ENCODE data around the gene ERCC4. TPM values are rescaled to one million over a fixed set of nuclear protein-coding genes. Genes with fewer than 3 reads are reported as not detected.

Gene ERCC4
- total and polyA plus RNA-seq, 2 of the 8 experiments (the other 6 are each of a cell fraction or from before 2014, with no cell fraction given), result 1.6 to 13.2 TPM

DNA sequence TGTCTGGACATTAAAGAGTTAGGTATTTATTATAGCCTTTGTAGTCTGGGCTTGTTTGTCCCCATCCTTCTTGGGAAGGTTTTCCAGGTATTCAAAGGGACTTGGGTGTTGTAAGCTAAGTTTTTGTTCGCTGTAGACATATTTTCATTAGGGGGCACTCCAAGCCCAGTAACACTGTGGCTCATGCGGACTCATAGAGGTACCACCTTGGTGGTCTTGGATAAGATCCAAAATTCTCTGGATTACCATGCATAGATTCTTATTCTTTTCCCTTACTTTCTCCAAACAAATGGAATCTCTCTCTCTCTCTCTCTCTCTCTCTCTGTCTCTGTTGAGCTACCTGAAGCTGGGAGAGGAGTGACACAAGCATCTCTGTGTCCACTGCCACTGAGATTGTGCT is 48.9 kb downstream of the ERCC4 start:
- Histone ChIP-seq H3K56ac (replicated peaks; ENCODE audit: insufficient read length, low read depth, low read length) (no peak overlapping the region), H3K4me2 (ENCODE audit: insufficient read depth in 1 of 2, low read depth in 2 of 2, low read length in 2 of 2) (no peak overlapping the region), H3K14ac (ENCODE audit: insufficient read length) (no peak overlapping the region), H3K27ac (ENCODE audit: low read depth, low read length) (no peak overlapping the region), H3K79me1 (ENCODE audit: low read depth, low read length) (no peaks in the 10 kb centered on the region), H3K79me2 (ENCODE audit: control insufficient read depth in 1 of 2, insufficient read depth in 2 of 2, low read length in 2 of 2) (no peaks in the 10 kb centered on the region), H2BK15ac (ENCODE audit: low read length) (no peak overlapping the region), H4K5ac (ENCODE audit: insufficient read length, low read depth, low read length) (no peak overlapping the region), H2BK20ac (ENCODE audit: low read length) (no peak overlapping the region), H2BK12ac (ENCODE audit: low read depth, low read length) (no peak overlapping the region), H3K4me1 (replicated peaks in 1 of 4; ENCODE audit: control insufficient read depth in 3 of 4, insufficient read depth in 4 of 4, low read length in 3 of 4) (no peaks in the 10 kb centered on the region), H2AK5ac (ENCODE audit: low read depth, low read length) (no peak overlapping the region), H3K4me3 (ENCODE audit: extremely low read depth in 1 of 4, insufficient read depth in 2 of 4, low read depth in 3 of 4, low read length in 4 of 4) (no peak overlapping the region), H3K9me3 (ENCODE audit: insufficient read depth in 2 of 2, low read depth in 1 of 2, low read length in 1 of 2) (no peaks in the 10 kb centered on the region), H4K91ac (replicated peaks; ENCODE audit: insufficient read length, low read length) (no peak overlapping the region), H3K4ac (replicated peaks; ENCODE audit: insufficient read length, low read depth, low read length) (no peak overlapping the region), H3K23me2 (ENCODE audit: low read depth, low read length) (no peaks in the 10 kb centered on the region), H3K23ac (ENCODE audit: insufficient read length) (no peak overlapping the region), H4K20me1 (replicated peaks in 1 of 2; ENCODE audit: control insufficient read depth in 1 of 2, insufficient read depth in 2 of 2, low read length in 2 of 2) (no peaks in the 10 kb centered on the region), H3K27me3 (replicated peaks in 1 of 4; ENCODE audit: control insufficient read depth in 3 of 4, extremely low read depth in 1 of 4, insufficient read depth in 3 of 4, low read length in 3 of 4) (no peaks in the 10 kb centered on the region), H3K9ac (replicated peaks in 1 of 4; ENCODE audit: extremely low read depth in 1 of 4, low read depth in 3 of 4, low read length in 3 of 4) (no peak overlapping the region), H2AFZ (ENCODE audit: low read length) (no peak overlapping the region), H4K8ac (ENCODE audit: extremely low read depth, insufficient read depth, low read length) (no peak overlapping the region), H3K18ac (ENCODE audit: extremely low read depth, low read length) (no peak overlapping the region), H2BK120ac (replicated peaks; ENCODE audit: low read depth, low read length) (no peak overlapping the region), H3K36me3 (ENCODE audit: control insufficient read depth in 2 of 4, insufficient read depth in 4 of 4, low read length in 3 of 4) (no peaks in the 10 kb centered on the region), H2BK5ac (ENCODE audit: low read depth, low read length) (no peak overlapping the region)
- POLR2A ChIA-PET (ENCODE audit: partially characterized antibody), result interaction anchor here (0.7 kb wide), 1 partner anchor 10 kb away, joined by 3 read pairs; no protein-coding TSS in a partner anchor
- FAIRE-seq (no peak), DNase-seq (ENCODE audit: low read depth in 1 of 2, low spot score in 2 of 2) (no peak)
- CTCF ChIA-PET (ENCODE audit: partially characterized antibody), result interaction anchor here (0.7 to 2.6 kb wide), 24 partner anchors 11 to 558 kb away, joined by 3 to 11 read pairs (median 4); no protein-coding TSS in a partner anchor
- TF ChIP-seq CTCF (IDR thresholded peaks at IDR 0.05; ENCODE audit: control extremely low read depth in 1 of 3, insufficient read depth in 1 of 3, low read depth in 1 of 3, low read length in 3 of 3) (peak in 2 of 3 experiments; percentile 36 to 38; a peak in 3 of 4 replicates), RAD21 (IDR thresholded peaks at IDR 0.05 in 1 of 2, conservative IDR thresholded peaks at IDR 0.05 in 1 of 2; ENCODE audit: low read depth in 2 of 2, low read length in 2 of 2) (peak; percentile 66 to 72), GABPA (IDR thresholded peaks at IDR 0.05; ENCODE audit: borderline replicate concordance, insufficient read depth, low read length) (no peak)
- WGBS, 2 experiments (ENCODE audit: extremely low coverage in 1 of 2, insufficient coverage in 1 of 2, insufficient read length in 1 of 2, insufficient replicate concordance in 2 of 2, low coverage in 1 of 2, low lambda C conversion rate in 2 of 2, missing lambda C conversion rate in 1 of 2), result 72% methylated on average over 2 of the region's 2 CpGs; no CpG with 5 or more reads in 1 of the 2 experiments
